HT-29 (cell line): ENCODE results near the gene DDX6. TPM values are rescaled to one million over a fixed set of nuclear protein-coding genes. Genes with fewer than 3 reads are reported as not detected.
"Not testable (repeated sequence)": the region's sequence is repeated elsewhere in the genome, so short reads cannot be mapped to it uniquely, and the experiment has no call there.

Experiments used
- DNase-seq: peaks from one replicate; pipeline ENCODE4 v3.0.0-alpha.2; 2015; ENCODE audit warnings: low spot score
- total RNA-seq: library from RNA; depleted of rRNA; stranded (reverse); fragments of >200 nt; shearing (Covaris generic); gene quantifications from 2 replicates; pipeline ENCODE4 v1.2.3, GENCODE V29; 2014; rRNA removed

The DDX6 gene
- total RNA-seq: 26.3 and 30.5 TPM in 2 replicates

GRCh38 chr11:118791111-118791960, at the start of gene DDX6:
TSS of gene DDX6 (minus strand) at chr11:118791164. CDS start at chr11:118786251, 4,913 bp downstream.
- DNase-seq: peak; percentile 85

- DNase-seq: no peak
These were observed 48.1 kb upstream of the DDX6 start for GRCh38 chr11:118838905-118839553.

- no peak for DNase-seq
These were observed 46.9 kb upstream of the DDX6 start for GRCh38 chr11:118837868-118838267.

- no peak for DNase-seq
These were observed 43.6 kb upstream of the DDX6 start for GRCh38 chr11:118834427-118835028.

GRCh38 chr11:118827118-118827517, 36.2 kb upstream of the DDX6 start:
- no peak for DNase-seq

- not testable (repeated sequence) for DNase-seq
These were observed 32.1 kb upstream of the DDX6 start for GRCh38 chr11:118822936-118823510.

GRCh38 chr11:118820412-118821357, 29.7 kb upstream of the DDX6 start:
- peak; percentile 32 for DNase-seq

- not testable (repeated sequence) for DNase-seq
These were observed 29.0 kb upstream of the DDX6 start for GRCh38 chr11:118820025-118820379.

GRCh38 chr11:118819334-118820024, 28.5 kb upstream of the DDX6 start:
- DNase-seq: no peak

GRCh38 chr11:118818130-118818529, 27.2 kb upstream of the DDX6 start:
- no peak for DNase-seq

GRCh38 chr11:118813551-118813950, 22.6 kb upstream of the DDX6 start:
- no peak for DNase-seq

GRCh38 chr11:118812485-118812884, 21.5 kb upstream of the DDX6 start:
- DNase-seq: no peak

GRCh38 chr11:118807800-118808778, 17.1 kb upstream of the DDX6 start:
- no peak for DNase-seq

GRCh38 chr11:118806400-118806799, 15.4 kb upstream of the DDX6 start:
- DNase-seq: no peak

GRCh38 chr11:118804094-118804493, 13.1 kb upstream of the DDX6 start:
- no peak for DNase-seq

- no peak for DNase-seq
These were observed 8.4 kb upstream of the DDX6 start for GRCh38 chr11:118799372-118799771.

- DNase-seq: no peak
These were observed 6.5 kb upstream of the DDX6 start for GRCh38 chr11:118797510-118797909.

GRCh38 chr11:118792570-118793124, 1.7 kb upstream of the DDX6 start:
- peak; percentile 90 for DNase-seq
